ENCODE data around the gene CPPED1. TPM values are rescaled to one million over a fixed set of nuclear protein-coding genes. Genes with fewer than 3 reads are reported as not detected.
"Not testable (repeated sequence)": the region's sequence is repeated elsewhere in the genome, so short reads cannot be mapped to it uniquely, and the experiment has no call there.

Gene CPPED1
- total RNA-seq, 1 donor from 2014 or later = 15.2 TPM

- peak overlapping the region; percentile 91 for H3K4me3 Mint-ChIP-seq
- no peaks in the 10 kb centered on the region for H3K36me3 Mint-ChIP-seq
- no peak for DNase-seq (ENCODE audit: extremely low spot score, unreplicated experiment)
- H3K9me3 Mint-ChIP-seq = no peaks in the 10 kb centered on the region
- H3K4me1 Mint-ChIP-seq (ENCODE audit: unreplicated experiment) = peaks cover 31% of the 10 kb centered on the region
- H3K27me3 Mint-ChIP-seq = no peaks in the 10 kb centered on the region
- H3K27ac Mint-ChIP-seq = peak overlapping the region; percentile 93
- no peak for TF ChIP-seq CTCF (conservative IDR thresholded peaks at IDR 0.05)
Observed at GRCh38 chr16:12801511-12802042, 2.1 kb downstream of the CPPED1 start.

GRCh38 chr16:12800817-12801216 lies 2.9 kb downstream of the CPPED1 start:
- TF ChIP-seq CTCF (conservative IDR thresholded peaks at IDR 0.05) = no peak
- no peak for DNase-seq (ENCODE audit: extremely low spot score, unreplicated experiment)
- Mint-ChIP-seq H3K27me3 (no peaks in the 10 kb centered on the region), H3K4me3 (no peak overlapping the region), H3K36me3 (no peaks in the 10 kb centered on the region), H3K9me3 (no peaks in the 10 kb centered on the region), H3K27ac (peak overlapping the region; percentile 54), H3K4me1 (ENCODE audit: unreplicated experiment) (peaks cover 31% of the 10 kb centered on the region)

GRCh38 chr16:12799996-12800395 lies 3.7 kb downstream of the CPPED1 start:
- not testable (repeated sequence) for H3K27me3 Mint-ChIP-seq; H3K36me3 Mint-ChIP-seq; H3K9me3 Mint-ChIP-seq; H3K27ac Mint-ChIP-seq; H3K4me3 Mint-ChIP-seq; DNase-seq (ENCODE audit: extremely low spot score, unreplicated experiment)
- peaks cover 31% of the 10 kb centered on the region for H3K4me1 Mint-ChIP-seq (ENCODE audit: unreplicated experiment)

GRCh38 chr16:12798846-12799245 lies 4.8 kb downstream of the CPPED1 start:
- TF ChIP-seq CTCF (conservative IDR thresholded peaks at IDR 0.05) = no peak
- DNase-seq (ENCODE audit: extremely low spot score, unreplicated experiment) = no peak
- Mint-ChIP-seq H3K27me3 (no peaks in the 10 kb centered on the region), H3K9me3 (no peaks in the 10 kb centered on the region), H3K4me3 (no peak overlapping the region), H3K27ac (no peak overlapping the region), H3K4me1 (ENCODE audit: unreplicated experiment) (peaks cover 27% of the 10 kb centered on the region), H3K36me3 (no peaks in the 10 kb centered on the region)

- peaks cover 25% of the 10 kb centered on the region for H3K4me1 Mint-ChIP-seq (ENCODE audit: unreplicated experiment)
- no peaks in the 10 kb centered on the region for H3K9me3 Mint-ChIP-seq
- no peak for TF ChIP-seq CTCF (conservative IDR thresholded peaks at IDR 0.05)
- H3K4me3 Mint-ChIP-seq = no peak overlapping the region
- no peak for DNase-seq (ENCODE audit: extremely low spot score, unreplicated experiment)
- H3K27ac Mint-ChIP-seq = no peak overlapping the region
- no peaks in the 10 kb centered on the region for H3K27me3 Mint-ChIP-seq
- no peaks in the 10 kb centered on the region for H3K36me3 Mint-ChIP-seq
Observed at GRCh38 chr16:12798171-12798570, 5.5 kb downstream of the CPPED1 start.

- H3K27ac Mint-ChIP-seq = no peak overlapping the region
- no peaks in the 10 kb centered on the region for H3K27me3 Mint-ChIP-seq
- no peak for DNase-seq (ENCODE audit: extremely low spot score, unreplicated experiment)
- H3K4me3 Mint-ChIP-seq = no peak overlapping the region
- TF ChIP-seq CTCF (conservative IDR thresholded peaks at IDR 0.05) = no peak
- peaks cover 11% of the 10 kb centered on the region for H3K4me1 Mint-ChIP-seq (ENCODE audit: unreplicated experiment)
- H3K36me3 Mint-ChIP-seq = no peaks in the 10 kb centered on the region
- peaks cover 4% of the 10 kb centered on the region for H3K9me3 Mint-ChIP-seq
Observed at GRCh38 chr16:12796498-12796897, 7.2 kb downstream of the CPPED1 start.
